Tibial artery (tissue), 4 donors: ENCODE data around the gene VSIG10.
A peak's percentile ranks its signal among the peaks of the same experiment; 100 is the strongest.

Experiments
- DNase-seq, 2 donors: peaks; one replicate each; pipeline ENCODE4 v3.0.0-alpha.2; 2019
- H3K27ac ChIP-seq, 2 donors: fragments of 200-600 bp; sonication (generic) in 1 of 2; 1 replicate in 1 of 2; 2 replicates in 1 of 2; pipeline ENCODE4 v1.5.1; 2018 to 2019; ENCODE audit warnings: mild to moderate bottlenecking in 1 of 2
- H3K27me3 ChIP-seq, 2 donors: fragments of 200-600 bp; sonication (generic) in 1 of 2; one replicate each; pipeline versions ENCODE4 v1.5.1 to v1.6.0; 2016 to 2019
- H3K36me3 ChIP-seq, 3 donors: fragments of 200-600 bp; sonication (generic) in 2 of 3; one replicate each; pipeline ENCODE4 v1.5.1; 2016 to 2019; ENCODE audit warnings: mild to moderate bottlenecking in 2 of 3
- H3K4me1 ChIP-seq, 4 donors: fragments of 200-600 bp; sonication (generic) in 2 of 4; 1 replicate in 3 of 4; 2 replicates in 1 of 4; pipeline ENCODE4 v1.5.1; 2016 to 2019
- H3K4me3 ChIP-seq, 2 donors: fragments of 200-600 bp; sonication (generic) in 1 of 2; 1 replicate in 1 of 2; 2 replicates in 1 of 2; pipeline ENCODE4 v1.5.1; 2018 to 2019; ENCODE audit warnings: mild to moderate bottlenecking in 2 of 2
- H3K9me3 ChIP-seq, 3 donors: fragments of 200-600 bp; sonication (generic) in 1 of 3; one replicate each; pipeline ENCODE4 v1.5.1; 2016 to 2019
- CTCF ChIP-seq, 2 experiments: fragments of 200-600 bp in 1 of 2; fragments of 450-650 bp in 1 of 2; IDR thresholded peaks; one replicate each; pipeline ENCODE4 v1.5.1; 2017 to 2019; ENCODE audit warnings: antibody characterized with exemption in 2 of 2, mild to moderate bottlenecking in 1 of 2, moderate library complexity in 1 of 2
- intact Hi-C: fragments of 100-400 bp; cut with DNase I; formaldehyde crosslinking; loops from one replicate; pipeline ENCODE4 v1.15.0; 2023; ENCODE audit warnings: low total_unique reads

The VSIG10 gene

GRCh38 chr12:118107011-118107410 lies 3.2 kb upstream of the VSIG10 start:
- no peak for DNase-seq
- TF ChIP-seq CTCF (IDR thresholded peaks at IDR 0.05), result no peak
- intact Hi-C loops, result no loop called here

GRCh38 chr12:118103201-118103600 lies 610 bp downstream of the VSIG10 start:
- Histone ChIP-seq H3K36me3 (no peaks in the 10 kb centered on the region), H3K27ac (peak overlapping the region; percentile 71 to 80), H3K4me1 (peaks cover 0 to 10% (median 4%) of the 10 kb centered on the region in 4 donors), H3K4me3 (peak overlapping the region; percentile 68 to 85), H3K9me3 (no peaks in the 10 kb centered on the region), H3K27me3 (no peaks in the 10 kb centered on the region)
- TF ChIP-seq CTCF (IDR thresholded peaks at IDR 0.05), result no peak
- intact Hi-C loops, result no loop called here
- no peak for DNase-seq

More at GRCh38 chr12:118107011-118107410, 3.2 kb upstream of the VSIG10 start:
- Histone ChIP-seq H3K4me1 (peaks cover 0 to 10% (median 4%) of the 10 kb centered on the region in 4 donors), H3K9me3 (no peaks in the 10 kb centered on the region), H3K27ac (no peak overlapping the region), H3K4me3 (no peak overlapping the region), H3K27me3 (no peaks in the 10 kb centered on the region), H3K36me3 (no peaks in the 10 kb centered on the region)

- peaks cover 0 to 10% (median 4%) of the 10 kb centered on the region in 4 donors for H3K4me1 ChIP-seq
- intact Hi-C loops, result no loop called here
- no peaks in the 10 kb centered on the region for H3K9me3 ChIP-seq
- H3K27ac ChIP-seq, result peak overlapping the region in 1 of 2 donors; percentile 80
- H3K36me3 ChIP-seq, result no peaks in the 10 kb centered on the region
- no peak for DNase-seq
- H3K4me3 ChIP-seq, result peak overlapping the region; percentile 68 to 85
- no peaks in the 10 kb centered on the region for H3K27me3 ChIP-seq
- TF ChIP-seq CTCF (IDR thresholded peaks at IDR 0.05), result no peak
Observed at GRCh38 chr12:118102609-118103008, 1.2 kb downstream of the VSIG10 start.

GRCh38 chr12:118102070-118102469 lies 1.7 kb downstream of the VSIG10 start:
- no peak for TF ChIP-seq CTCF (IDR thresholded peaks at IDR 0.05)
- H3K27me3 ChIP-seq, result no peaks in the 10 kb centered on the region
- no peak for DNase-seq
- H3K4me3 ChIP-seq, result no peak overlapping the region
- no peaks in the 10 kb centered on the region for H3K9me3 ChIP-seq
- H3K4me1 ChIP-seq, result peaks cover 0 to 10% (median 4%) of the 10 kb centered on the region in 4 donors
- no peaks in the 10 kb centered on the region for H3K36me3 ChIP-seq
- H3K27ac ChIP-seq, result no peak overlapping the region
- intact Hi-C loops, result no loop called here

- TF ChIP-seq CTCF (IDR thresholded peaks at IDR 0.05), result no peak
- H3K27ac ChIP-seq, result no peak overlapping the region
- no peaks in the 10 kb centered on the region for H3K36me3 ChIP-seq
- no peaks in the 10 kb centered on the region for H3K27me3 ChIP-seq
- no peaks in the 10 kb centered on the region for H3K9me3 ChIP-seq
- no peak for DNase-seq
- intact Hi-C loops, result no loop called here
- peaks cover 0 to 10% (median 4%) of the 10 kb centered on the region in 4 donors for H3K4me1 ChIP-seq
- H3K4me3 ChIP-seq, result no peak overlapping the region
Observed at GRCh38 chr12:118101051-118101450, 2.8 kb downstream of the VSIG10 start.
